ENCODE measurements around the gene FGD3.

DNA sequence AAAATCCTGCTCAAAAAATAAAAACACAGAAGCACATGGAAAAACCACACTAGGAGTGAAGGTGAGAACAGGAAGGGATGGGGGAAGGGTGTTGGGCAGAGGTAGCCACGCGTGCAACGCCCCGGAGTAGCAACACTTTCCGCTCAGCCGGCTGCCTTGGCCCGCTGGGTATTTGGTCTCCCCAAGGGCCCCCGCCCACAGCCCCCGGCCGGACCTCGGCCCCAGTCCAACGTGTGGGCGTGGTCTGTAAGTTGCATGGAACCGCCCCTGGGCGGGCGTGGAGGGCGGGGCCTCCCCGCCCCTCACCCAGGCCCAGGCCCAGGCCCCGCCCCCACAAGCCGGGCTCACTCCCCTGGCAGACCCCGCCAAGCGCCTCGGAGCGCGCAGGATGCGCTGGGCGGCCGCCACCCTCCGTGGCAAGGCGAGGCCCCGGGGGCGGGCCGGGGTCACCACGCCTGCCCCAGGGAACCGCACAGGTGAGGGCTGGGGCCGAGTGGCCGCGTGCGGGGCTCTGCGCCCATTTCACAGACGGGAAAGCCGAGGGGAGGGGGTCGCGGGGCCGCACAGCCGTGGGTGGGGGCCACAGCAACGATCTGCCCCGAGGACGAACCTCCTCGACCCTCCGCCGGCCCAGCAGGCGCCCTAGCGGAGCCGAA is 111.2 kb downstream of the FGD3 start, which contains the start of gene SUSD3:
- TF ChIP-seq, protein P1, sequence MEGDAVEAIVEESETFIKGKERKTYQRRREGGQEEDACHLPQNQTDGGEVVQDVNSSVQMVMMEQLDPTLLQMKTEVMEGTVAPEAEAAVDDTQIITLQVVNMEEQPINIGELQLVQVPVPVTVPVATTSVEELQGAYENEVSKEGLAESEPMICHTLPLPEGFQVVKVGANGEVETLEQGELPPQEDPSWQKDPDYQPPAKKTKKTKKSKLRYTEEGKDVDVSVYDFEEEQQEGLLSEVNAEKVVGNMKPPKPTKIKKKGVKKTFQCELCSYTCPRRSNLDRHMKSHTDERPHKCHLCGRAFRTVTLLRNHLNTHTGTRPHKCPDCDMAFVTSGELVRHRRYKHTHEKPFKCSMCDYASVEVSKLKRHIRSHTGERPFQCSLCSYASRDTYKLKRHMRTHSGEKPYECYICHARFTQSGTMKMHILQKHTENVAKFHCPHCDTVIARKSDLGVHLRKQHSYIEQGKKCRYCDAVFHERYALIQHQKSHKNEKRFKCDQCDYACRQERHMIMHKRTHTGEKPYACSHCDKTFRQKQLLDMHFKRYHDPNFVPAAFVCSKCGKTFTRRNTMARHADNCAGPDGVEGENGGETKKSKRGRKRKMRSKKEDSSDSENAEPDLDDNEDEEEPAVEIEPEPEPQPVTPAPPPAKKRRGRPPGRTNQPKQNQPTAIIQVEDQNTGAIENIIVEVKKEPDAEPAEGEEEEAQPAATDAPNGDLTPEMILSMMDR (IDR thresholded peaks at IDR 0.05; ENCODE audit: low read depth, low read length, poor library complexity, severe bottlenecking), result no peak
- TF ChIP-seq EZH2phosphoT487 (IDR thresholded peaks at IDR 0.05; ENCODE audit: borderline replicate concordance, low read length), result no peak
